Measurements from ENCODE around the gene OR52K2. TPM values are rescaled to one million over a fixed set of nuclear protein-coding genes. Genes with fewer than 3 reads are reported as not detected.
"Not testable (repeated sequence)": the region's sequence is repeated elsewhere in the genome, so short reads cannot be mapped to it uniquely, and the experiment has no call there.

Gene OR52K2
- total RNA-seq, 6 experiments from 2014 or later: not detected

DNA sequence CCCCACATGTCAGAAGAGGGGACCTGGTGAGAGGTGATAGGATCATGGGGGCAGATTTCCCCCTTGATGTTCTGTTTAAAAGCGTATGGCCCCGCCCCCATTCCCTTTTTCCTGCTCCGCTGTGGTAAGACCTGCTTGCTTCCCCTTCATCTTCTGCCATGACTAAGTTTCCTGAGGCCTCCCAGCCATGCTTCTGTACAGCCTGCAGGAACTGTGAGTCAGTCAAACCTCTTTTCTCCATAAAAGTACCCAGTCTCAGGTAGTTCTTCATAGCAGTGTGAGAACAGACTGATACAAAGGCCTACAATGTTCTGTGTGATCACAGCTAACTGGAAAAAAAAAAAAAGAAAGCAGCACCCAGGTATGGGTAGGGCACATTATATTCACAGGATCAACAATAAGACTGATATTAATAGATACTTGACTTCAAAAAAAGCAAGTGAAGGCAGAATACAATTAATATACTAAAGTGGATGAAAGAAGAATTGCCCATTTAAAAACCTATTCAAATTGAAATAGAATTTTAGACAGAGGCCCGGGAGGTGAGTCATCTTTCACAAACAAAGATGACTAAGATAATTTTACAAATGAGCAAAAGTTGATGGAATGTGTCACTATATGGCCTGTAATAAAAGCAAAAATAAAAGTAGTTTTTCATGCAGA lies 31.6 kb downstream of the OR52K2 start:
- peaks cover 18% of the 10 kb centered on the region for H3K4me1 Mint-ChIP-seq (ENCODE audit: low read depth)
- TF ChIP-seq, protein P1, sequence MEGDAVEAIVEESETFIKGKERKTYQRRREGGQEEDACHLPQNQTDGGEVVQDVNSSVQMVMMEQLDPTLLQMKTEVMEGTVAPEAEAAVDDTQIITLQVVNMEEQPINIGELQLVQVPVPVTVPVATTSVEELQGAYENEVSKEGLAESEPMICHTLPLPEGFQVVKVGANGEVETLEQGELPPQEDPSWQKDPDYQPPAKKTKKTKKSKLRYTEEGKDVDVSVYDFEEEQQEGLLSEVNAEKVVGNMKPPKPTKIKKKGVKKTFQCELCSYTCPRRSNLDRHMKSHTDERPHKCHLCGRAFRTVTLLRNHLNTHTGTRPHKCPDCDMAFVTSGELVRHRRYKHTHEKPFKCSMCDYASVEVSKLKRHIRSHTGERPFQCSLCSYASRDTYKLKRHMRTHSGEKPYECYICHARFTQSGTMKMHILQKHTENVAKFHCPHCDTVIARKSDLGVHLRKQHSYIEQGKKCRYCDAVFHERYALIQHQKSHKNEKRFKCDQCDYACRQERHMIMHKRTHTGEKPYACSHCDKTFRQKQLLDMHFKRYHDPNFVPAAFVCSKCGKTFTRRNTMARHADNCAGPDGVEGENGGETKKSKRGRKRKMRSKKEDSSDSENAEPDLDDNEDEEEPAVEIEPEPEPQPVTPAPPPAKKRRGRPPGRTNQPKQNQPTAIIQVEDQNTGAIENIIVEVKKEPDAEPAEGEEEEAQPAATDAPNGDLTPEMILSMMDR (IDR thresholded peaks at IDR 0.05): no peak

DNA sequence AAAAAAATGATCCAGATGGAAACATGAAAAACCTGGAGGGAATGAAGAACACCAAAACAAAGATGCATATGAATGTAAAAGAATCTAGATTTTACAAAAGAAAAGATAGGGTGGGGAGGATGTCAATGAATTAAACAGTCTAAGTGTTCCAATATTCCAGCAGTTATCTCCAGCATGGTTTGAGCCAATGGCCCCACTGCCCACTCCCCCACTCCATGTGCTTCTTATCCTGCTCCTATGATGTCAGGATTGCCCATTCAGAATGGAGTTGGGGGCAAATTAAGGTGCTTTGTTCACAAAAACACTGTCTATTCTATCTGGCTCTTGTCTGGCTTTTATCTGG lies 32.1 kb downstream of the OR52K2 start:
- no peak for DNase-seq
- H3K36me3 Mint-ChIP-seq (ENCODE audit: low read depth): no peaks in the 10 kb centered on the region
- no peaks in the 10 kb centered on the region for H3K9me3 Mint-ChIP-seq
- no peak overlapping the region for H3K4me3 Mint-ChIP-seq
- H3K27me3 Mint-ChIP-seq (ENCODE audit: insufficient read depth): 0 out of 2 replicates have a peak, but pooled peaks cover 3% of the 10 kb centered on the region
- peaks cover 18% of the 10 kb centered on the region for H3K4me1 Mint-ChIP-seq (ENCODE audit: low read depth)
- H3K27ac Mint-ChIP-seq: no peak overlapping the region
- TF ChIP-seq, protein P1 (IDR thresholded peaks at IDR 0.05): no peak

More for the DNA sequence above, 31.6 kb downstream of the OR52K2 start:
- H3K4me3 Mint-ChIP-seq: peak overlapping the region; percentile 23; the same call in 1 of the 2 replicates
- no peak for DNase-seq
- H3K9me3 Mint-ChIP-seq: no peaks in the 10 kb centered on the region
- H3K27me3 Mint-ChIP-seq (ENCODE audit: insufficient read depth): 0 out of 2 replicates have a peak, but pooled peaks cover 3% of the 10 kb centered on the region
- H3K27ac Mint-ChIP-seq: peak overlapping the region; percentile 48; the same call in 1 of the 2 replicates
- H3K36me3 Mint-ChIP-seq (ENCODE audit: low read depth): no peaks in the 10 kb centered on the region

DNA sequence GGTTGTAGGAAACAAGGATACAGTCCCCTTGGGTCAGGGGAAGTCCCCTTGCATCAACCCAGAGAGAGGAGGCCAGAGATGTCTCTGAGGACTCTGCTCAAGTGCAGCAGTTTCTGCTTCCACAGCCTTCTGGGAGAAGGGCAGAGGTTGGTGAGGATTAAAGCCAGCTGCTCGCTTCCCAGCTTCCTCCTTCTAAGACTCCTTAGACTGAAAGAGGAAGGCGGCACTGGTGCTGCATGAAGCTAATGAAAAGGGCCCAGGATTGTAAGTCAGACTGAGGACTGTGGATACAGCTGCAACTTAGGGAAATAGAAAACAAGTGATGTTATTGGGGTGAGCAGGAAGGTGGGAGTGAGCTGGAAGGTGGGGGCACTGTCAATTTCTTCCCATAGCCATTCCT lies 33.4 kb downstream of the OR52K2 start, which contains the start of gene OR52K1:
OR52K1 (plus strand) TSS at position 202 of the 400 bp plus-strand sequence. CDS start 6,255 bp downstream, outside the sequence.
- Mint-ChIP-seq H3K9me3 (no peaks in the 10 kb centered on the region), H3K36me3 (ENCODE audit: low read depth) (no peaks in the 10 kb centered on the region), H3K27ac (no peak within 1 kb of the TSS), H3K4me3 (no peak within 1 kb of the TSS), H3K27me3 (ENCODE audit: insufficient read depth) (peaks cover 4% of the 10 kb centered on the region; the same call in 1 of the 2 replicates), H3K4me1 (ENCODE audit: low read depth) (peaks cover 18% of the 10 kb centered on the region)
- no peak for DNase-seq
- TF ChIP-seq, protein P1 (IDR thresholded peaks at IDR 0.05): no peak

DNA sequence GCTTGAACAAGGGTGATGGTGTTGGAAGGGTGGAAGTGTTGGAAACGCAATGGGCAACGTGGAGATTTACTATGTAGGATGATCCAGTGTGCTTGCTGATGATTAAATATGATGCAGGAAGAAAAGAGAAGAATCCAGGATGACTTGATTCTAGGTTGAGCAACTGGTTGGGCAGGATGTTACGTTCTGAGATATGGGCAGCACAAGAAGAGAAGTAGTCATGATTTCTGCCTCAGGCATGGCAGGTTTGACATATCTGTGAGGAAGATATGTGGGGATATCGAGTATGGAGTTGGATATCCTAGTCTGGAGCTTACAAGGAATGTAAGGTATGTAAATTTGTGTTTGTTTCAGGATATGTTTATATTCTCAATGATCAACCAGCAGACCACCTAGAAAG lies 35.2 kb downstream of the OR52K2 start:
- Mint-ChIP-seq H3K4me3 (no peak overlapping the region), H3K36me3 (ENCODE audit: low read depth) (no peaks in the 10 kb centered on the region), H3K4me1 (ENCODE audit: low read depth) (peaks cover 18% of the 10 kb centered on the region), H3K27ac (no peak overlapping the region), H3K9me3 (no peaks in the 10 kb centered on the region), H3K27me3 (ENCODE audit: insufficient read depth) (peaks cover 4% of the 10 kb centered on the region; the same call in 1 of the 2 replicates)
- TF ChIP-seq, protein P1 (IDR thresholded peaks at IDR 0.05): no peak
- no peak for DNase-seq

DNA sequence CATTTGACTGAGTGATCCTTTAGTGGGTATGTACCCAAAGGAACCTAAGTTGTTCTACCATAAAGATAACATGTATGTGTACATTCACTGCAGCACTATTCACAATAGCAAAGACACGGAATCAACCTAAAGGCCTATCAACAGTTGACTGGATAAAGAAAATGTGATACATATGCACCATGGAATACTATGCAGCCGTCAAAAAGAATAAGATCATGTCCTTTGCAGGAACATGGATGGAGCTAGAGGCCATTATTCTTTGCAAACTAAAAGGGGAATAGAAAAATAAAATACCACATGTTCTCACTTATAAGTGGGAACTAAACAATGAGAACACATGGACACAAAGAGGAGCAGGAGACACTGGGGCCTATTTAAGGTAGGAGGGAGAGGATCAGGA lies 42.3 kb downstream of the OR52K2 start:
- H3K36me3 Mint-ChIP-seq (ENCODE audit: low read depth); H3K4me3 Mint-ChIP-seq; DNase-seq; H3K9me3 Mint-ChIP-seq; H3K27me3 Mint-ChIP-seq (ENCODE audit: insufficient read depth); H3K27ac Mint-ChIP-seq; H3K4me1 Mint-ChIP-seq (ENCODE audit: low read depth): not testable (repeated sequence)

DNA sequence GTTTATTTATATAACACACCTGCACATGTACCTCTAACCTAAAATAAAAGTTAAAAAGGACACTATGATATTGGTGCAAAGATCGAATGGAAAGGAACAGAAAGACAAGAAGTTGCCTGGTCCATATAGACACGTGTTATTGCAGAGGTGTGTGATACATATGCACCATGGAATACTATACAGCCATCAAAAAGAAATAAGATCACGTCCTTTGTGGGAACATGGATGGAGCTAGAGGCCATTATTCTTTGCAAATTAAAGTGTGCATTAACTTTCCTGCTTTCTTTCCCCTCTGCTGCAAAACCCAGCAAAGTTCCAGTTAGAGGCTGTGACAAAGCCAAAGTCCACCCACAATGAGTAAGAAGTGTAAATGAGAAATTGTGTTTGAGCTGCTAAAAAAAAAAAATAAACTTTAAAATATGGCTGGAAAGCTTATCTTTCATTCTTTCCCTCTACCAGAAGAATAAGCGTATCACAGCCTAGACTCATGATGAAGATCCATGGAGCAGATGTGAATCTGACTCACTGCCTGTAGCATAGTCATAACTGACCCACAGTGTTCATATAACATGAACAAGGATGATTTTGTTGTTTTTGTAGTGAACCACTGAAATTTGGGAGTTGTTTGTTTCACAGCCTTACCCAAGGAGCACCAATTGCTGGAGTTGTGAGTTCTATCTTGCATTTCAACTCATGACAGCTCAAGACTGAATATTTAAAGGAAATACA lies 42.9 kb downstream of the OR52K2 start:
- no peaks in the 10 kb centered on the region for H3K36me3 Mint-ChIP-seq (ENCODE audit: low read depth)
- DNase-seq: no peak
- no peak overlapping the region for H3K27ac Mint-ChIP-seq
- no peak overlapping the region for H3K4me3 Mint-ChIP-seq
- peaks cover 14% of the 10 kb centered on the region for H3K27me3 Mint-ChIP-seq (ENCODE audit: insufficient read depth)
- TF ChIP-seq, protein P1 (IDR thresholded peaks at IDR 0.05): no peak
- H3K9me3 Mint-ChIP-seq: no peaks in the 10 kb centered on the region
- peaks cover 7% of the 10 kb centered on the region; the same call in 1 of the 2 replicates for H3K4me1 Mint-ChIP-seq (ENCODE audit: low read depth)
